ENCODE results near the gene FST.
A peak's percentile ranks its signal among the peaks of the same experiment; 100 is the strongest.

Gene FST

GRCh38 chr5:53487436-53487835 lies 7.0 kb downstream of the FST start:
- H3K4me3 ChIP-seq (replicated peaks; ENCODE audit: low read depth, low read length) = no peak overlapping the region
- no peak for DNase-seq (ENCODE audit: low read depth)
- no peak for TF ChIP-seq CTCF (IDR thresholded peaks at IDR 0.05; ENCODE audit: low read length, missing control alignments)

GRCh38 chr5:53488195-53488722 lies 7.8 kb downstream of the FST start:
- H3K4me3 ChIP-seq (replicated peaks; ENCODE audit: low read depth, low read length) = no peak overlapping the region
- TF ChIP-seq CTCF (IDR thresholded peaks at IDR 0.05; ENCODE audit: low read length, missing control alignments) = no peak
- DNase-seq (ENCODE audit: low read depth) = no peak

- TF ChIP-seq CTCF (IDR thresholded peaks at IDR 0.05; ENCODE audit: low read length, missing control alignments) = no peak
- DNase-seq (ENCODE audit: low read depth) = peak; percentile 68
- no peak overlapping the region for H3K4me3 ChIP-seq (replicated peaks; ENCODE audit: low read depth, low read length)
Measured at GRCh38 chr5:53490747-53491146, 10.3 kb downstream of the FST start.

- H3K4me3 ChIP-seq (replicated peaks; ENCODE audit: low read depth, low read length) = no peak overlapping the region
- TF ChIP-seq CTCF (IDR thresholded peaks at IDR 0.05; ENCODE audit: low read length, missing control alignments) = no peak
- DNase-seq (ENCODE audit: low read depth) = no peak
Measured at GRCh38 chr5:53501054-53501453, 20.6 kb downstream of the FST start.

GRCh38 chr5:53503562-53504218 lies 23.3 kb downstream of the FST start:
- no peak for TF ChIP-seq CTCF (IDR thresholded peaks at IDR 0.05; ENCODE audit: low read length, missing control alignments)
- H3K4me3 ChIP-seq (replicated peaks; ENCODE audit: low read depth, low read length) = no peak overlapping the region
- DNase-seq (ENCODE audit: low read depth) = peak; percentile 48

- no peak for DNase-seq (ENCODE audit: low read depth)
- TF ChIP-seq CTCF (IDR thresholded peaks at IDR 0.05; ENCODE audit: low read length, missing control alignments) = no peak
- H3K4me3 ChIP-seq (replicated peaks; ENCODE audit: low read depth, low read length) = no peak overlapping the region
Measured at GRCh38 chr5:53507013-53507412, 26.6 kb downstream of the FST start.

GRCh38 chr5:53508125-53508524 lies 27.7 kb downstream of the FST start:
- H3K4me3 ChIP-seq (replicated peaks; ENCODE audit: low read depth, low read length) = no peak overlapping the region
- no peak for DNase-seq (ENCODE audit: low read depth)
- no peak for TF ChIP-seq CTCF (IDR thresholded peaks at IDR 0.05; ENCODE audit: low read length, missing control alignments)
